HG03558 (cell line): ENCODE measurements around the gene RPS2.
"Not testable (repeated sequence)": the region's sequence is repeated elsewhere in the genome, so short reads cannot be mapped to it uniquely, and the experiment has no call there.

Experiments used
- ATAC-seq: cut with Tn5 transposase; IDR thresholded peaks from one replicate; pipeline ENCODE4 v1.9.1; 2021; ENCODE audit warnings: moderate number of reproducible peaks; ENCODE audit not compliant: unreplicated experiment; ENCODE audit errors: extremely low read depth

RPS2 gene

GRCh38 chr16:1968146-1968953 lies 3.7 kb upstream of the RPS2 start:
- ATAC-seq, result no peak

- no peak for ATAC-seq
These were observed 1.8 kb upstream of the RPS2 start, which contains the start of gene RNF151 for GRCh38 chr16:1966460-1966859. TSS of gene RNF151 (plus strand) at chr16:1966856. CDS start at chr16:1966882, 26 bp downstream.

- ATAC-seq, result no peak
These were observed 873 bp upstream of the RPS2 start for GRCh38 chr16:1965396-1966001.

- ATAC-seq, result no peak
These were observed 670 bp downstream of the RPS2 start for GRCh38 chr16:1963806-1964505.

GRCh38 chr16:1962161-1963153 lies 2.2 kb downstream of the RPS2 start:
- ATAC-seq, result not testable (repeated sequence)

- ATAC-seq, result no peak
These were observed 3.0 kb downstream of the RPS2 start for GRCh38 chr16:1961651-1962067.

GRCh38 chr16:1960665-1961630 lies 3.7 kb downstream of the RPS2 start:
- ATAC-seq, result no peak

- ATAC-seq, result peak; percentile 41
These were observed 5.2 kb downstream of the RPS2 start, which contains the start of gene NDUFB10 for GRCh38 chr16:1959269-1960039. TSS of gene NDUFB10 (plus strand) at chr16:1959538. CDS start at chr16:1959625, 87 bp downstream.

GRCh38 chr16:1958715-1959268 lies 5.8 kb downstream of the RPS2 start:
- ATAC-seq, result no peak

- not testable (repeated sequence) for ATAC-seq
These were observed 6.5 kb downstream of the RPS2 start for GRCh38 chr16:1958143-1958491.

- ATAC-seq, result not testable (repeated sequence)
These were observed 7.0 kb downstream of the RPS2 start for GRCh38 chr16:1957434-1958142.

- no peak for ATAC-seq
These were observed 10.9 kb downstream of the RPS2 start for GRCh38 chr16:1953734-1954133.

GRCh38 chr16:1950559-1950958 lies 14.1 kb downstream of the RPS2 start:
- no peak for ATAC-seq

- ATAC-seq, result no peak
These were observed 14.6 kb downstream of the RPS2 start for GRCh38 chr16:1950047-1950446.

GRCh38 chr16:1949507-1949906 lies 15.1 kb downstream of the RPS2 start:
- no peak for ATAC-seq

GRCh38 chr16:1947369-1947670 lies 17.3 kb downstream of the RPS2 start:
- ATAC-seq, result no peak
